H9 (cell line): Measurements from ENCODE around the gene SUSD2. TPM values are rescaled to one million over a fixed set of nuclear protein-coding genes. Genes with fewer than 3 reads are reported as not detected.

Experiments used
- DNase-seq: peaks from one replicate; pipeline ENCODE4 v3.0.0-alpha.2; 2017
- H2AFZ ChIP-seq: one replicate; pipeline ENCODE4 v1.6.1; 2013; ENCODE audit warnings: mild to moderate bottlenecking, low read length, control low read depth, moderate library complexity
- H2AK5ac ChIP-seq: 2 replicates; pipeline ENCODE4 v1.6.1; 2013; ENCODE audit warnings: low read length, control low read depth, mixed read lengths; ENCODE audit not compliant: insufficient read length
- H2BK120ac ChIP-seq: one replicate; pipeline ENCODE4 v1.6.1; 2013; ENCODE audit warnings: low read depth, mild to moderate bottlenecking, low read length, control low read depth, inconsistent platforms; ENCODE audit not compliant: poor library complexity, severe bottlenecking
- H2BK12ac ChIP-seq: 2 replicates; pipeline ENCODE4 v1.6.1; 2013; ENCODE audit warnings: low read length, control low read depth, mixed read lengths, low read depth; ENCODE audit not compliant: insufficient read length
- H2BK15ac ChIP-seq: 2 replicates; pipeline ENCODE4 v1.6.1; 2013; ENCODE audit warnings: low read depth, low read length, control low read depth
- H2BK20ac ChIP-seq: one replicate; pipeline ENCODE4 v1.6.1; 2013; ENCODE audit warnings: low read depth, mild to moderate bottlenecking, low read length, control low read depth, inconsistent platforms; ENCODE audit not compliant: poor library complexity, severe bottlenecking
- H2BK5ac ChIP-seq: 2 replicates; pipeline ENCODE4 v1.6.1; 2013; ENCODE audit warnings: low read length, control low read depth, mixed read lengths; ENCODE audit not compliant: insufficient read length
- H3K14ac ChIP-seq: 2 replicates; pipeline ENCODE4 v1.6.1; 2013; ENCODE audit warnings: low read length, control low read depth; ENCODE audit not compliant: insufficient read depth
- H3K18ac ChIP-seq: 2 replicates; pipeline ENCODE4 v1.6.1; 2013; ENCODE audit warnings: low read depth, mild to moderate bottlenecking, mixed read lengths, low read length, control low read depth; ENCODE audit not compliant: insufficient read length
- H3K23ac ChIP-seq: 2 replicates; pipeline ENCODE4 v1.6.1; 2013; ENCODE audit warnings: low read length, control low read depth, mixed read lengths, low read depth; ENCODE audit not compliant: insufficient read length
- H3K23me2 ChIP-seq: 2 replicates; pipeline ENCODE4 v1.6.1; 2013; ENCODE audit warnings: low read depth, mild to moderate bottlenecking, mixed read lengths, low read length, control low read depth; ENCODE audit not compliant: insufficient read length, poor library complexity, severe bottlenecking
- H3K27ac ChIP-seq: 2 replicates; pipeline ENCODE4 v1.5.1; 2013; ENCODE audit warnings: low read length, control low read depth, mixed read lengths, low read depth; ENCODE audit not compliant: insufficient read length
- H3K27me3 ChIP-seq: 2 replicates; pipeline ENCODE4 v1.6.1; 2013; ENCODE audit warnings: low read length, control low read depth, inconsistent platforms; ENCODE audit not compliant: insufficient read depth
- H3K4ac ChIP-seq: 2 replicates; pipeline ENCODE4 v1.6.1; 2013; ENCODE audit warnings: low read depth, mild to moderate bottlenecking, control low read depth, inconsistent platforms, low read length, moderate library complexity
- H3K4me1 ChIP-seq: 2 replicates; pipeline ENCODE4 v1.6.1; 2013; ENCODE audit warnings: low read length, control low read depth, inconsistent platforms; ENCODE audit not compliant: insufficient read depth
- H3K4me2 ChIP-seq: 2 replicates; pipeline ENCODE4 v1.6.1; 2013; ENCODE audit warnings: low read length, control low read depth, mixed read lengths; ENCODE audit not compliant: insufficient read length, insufficient read depth
- H3K56ac ChIP-seq: 2 replicates; pipeline ENCODE4 v1.6.1; 2013; ENCODE audit warnings: low read depth, mild to moderate bottlenecking, mixed read lengths, low read length, control low read depth; ENCODE audit not compliant: insufficient read length
- H3K79me1 ChIP-seq: 2 replicates; pipeline ENCODE4 v1.6.1; 2013; ENCODE audit warnings: low read depth, mild to moderate bottlenecking, moderate library complexity, low read length, control low read depth, inconsistent platforms; ENCODE audit not compliant: insufficient read depth, poor library complexity, severe bottlenecking
- H3K79me2 ChIP-seq: 2 replicates; pipeline ENCODE4 v1.6.1; 2013; ENCODE audit warnings: low read length, control low read depth, inconsistent platforms; ENCODE audit not compliant: insufficient read depth
- H3K9ac ChIP-seq: 2 replicates; pipeline ENCODE4 v1.6.1; 2013; ENCODE audit warnings: low read length, control low read depth, mixed read lengths; ENCODE audit not compliant: insufficient read length; ENCODE audit errors: extremely low read depth
- H3K9me3 ChIP-seq: one replicate; pipeline ENCODE4 v1.6.1; 2013; ENCODE audit warnings: low read depth, low read length, inconsistent platforms; ENCODE audit not compliant: control insufficient read depth
- H3T11ph ChIP-seq: one replicate; pipeline ENCODE4 v1.6.1; 2013; ENCODE audit warnings: mild to moderate bottlenecking, low read length, control low read depth, inconsistent platforms
- H4K20me1 ChIP-seq: one replicate; pipeline ENCODE4 v1.6.1; 2013; ENCODE audit not compliant: control insufficient read depth, insufficient read length, insufficient read depth
- H4K5ac ChIP-seq: 2 replicates; pipeline ENCODE4 v1.6.1; 2013; ENCODE audit warnings: low read depth, mild to moderate bottlenecking, mixed read lengths, low read length, control low read depth; ENCODE audit not compliant: insufficient read length
- H4K8ac ChIP-seq: replicated peaks from 2 replicates; pipeline ENCODE4 v1.6.1; 2013; ENCODE audit warnings: low read length, control low read depth, mixed read lengths, low read depth; ENCODE audit not compliant: insufficient read length
- H4K91ac ChIP-seq: 2 replicates; pipeline ENCODE4 v1.6.1; 2013; ENCODE audit warnings: low read depth, mild to moderate bottlenecking, moderate library complexity, mixed read lengths, low read length, control low read depth; ENCODE audit not compliant: insufficient read length
- H3K27ac Mint-ChIP-seq, 3 experiments: 2 replicates in 2 of 3; 3 replicates in 1 of 3; pipeline ENCODE4 v1.8.0; 2020 to 2021; ENCODE audit warnings: mixed read lengths in 3 of 3, mild to moderate bottlenecking in 1 of 3, moderate library complexity in 1 of 3
- H3K27me3 Mint-ChIP-seq: 2 replicates; pipeline ENCODE4 v1.8.0; 2021; ENCODE audit warnings: low read depth, mild to moderate bottlenecking, moderate library complexity, mixed read lengths
- H3K36me3 Mint-ChIP-seq, 3 experiments: 2 replicates in 2 of 3; 3 replicates in 1 of 3; pipeline ENCODE4 v1.8.0; 2020 to 2021; ENCODE audit warnings: low read depth in 3 of 3, mixed read lengths in 3 of 3; ENCODE audit not compliant: insufficient read depth in 1 of 3
- H3K4me1 Mint-ChIP-seq, 2 experiments: 2 replicates each; pipeline ENCODE4 v1.8.0; 2020; ENCODE audit warnings: mixed read lengths in 2 of 2
- H3K4me3 Mint-ChIP-seq, 2 experiments: 2 replicates in 1 of 2; 3 replicates in 1 of 2; pipeline ENCODE4 v1.8.0; 2020 to 2021; ENCODE audit warnings: mild to moderate bottlenecking in 2 of 2, mixed read lengths in 2 of 2, moderate library complexity in 1 of 2
- H3K9me3 Mint-ChIP-seq, 2 experiments: 2 replicates in 1 of 2; 3 replicates in 1 of 2; pipeline ENCODE4 v1.8.0; 2020; ENCODE audit warnings: mild to moderate bottlenecking in 2 of 2, mixed read lengths in 2 of 2, moderate library complexity in 1 of 2
- CTCF ChIP-seq: fragments of 200-600 bp; sonication (generic); conservative IDR thresholded peaks from 3 replicates; pipeline ENCODE4 v1.8.0; 2021; ENCODE audit warnings: antibody characterized with exemption, mild to moderate bottlenecking
- WGBS: extraction: QIAGEN DNeasy Blood & Tissue Kit; methylation state at CpG from one replicate; pipeline ENCODE4 v1.1.7; 2013; ENCODE audit warnings: missing lambda C conversion rate, low lambda C conversion rate, mixed read lengths; ENCODE audit not compliant: insufficient read length; ENCODE audit errors: extremely low coverage; 5-methylcytosine and 5-hydroxymethylcytosine counted together
- total RNA-seq: library from RNA; stranded (reverse); gene quantifications from 2 replicates; pipeline ENCODE4 v1.2.1, GENCODE V29; 2021

The SUSD2 gene
- total RNA-seq, 1 experiment from 2014 or later = 4.2 TPM

DNA sequence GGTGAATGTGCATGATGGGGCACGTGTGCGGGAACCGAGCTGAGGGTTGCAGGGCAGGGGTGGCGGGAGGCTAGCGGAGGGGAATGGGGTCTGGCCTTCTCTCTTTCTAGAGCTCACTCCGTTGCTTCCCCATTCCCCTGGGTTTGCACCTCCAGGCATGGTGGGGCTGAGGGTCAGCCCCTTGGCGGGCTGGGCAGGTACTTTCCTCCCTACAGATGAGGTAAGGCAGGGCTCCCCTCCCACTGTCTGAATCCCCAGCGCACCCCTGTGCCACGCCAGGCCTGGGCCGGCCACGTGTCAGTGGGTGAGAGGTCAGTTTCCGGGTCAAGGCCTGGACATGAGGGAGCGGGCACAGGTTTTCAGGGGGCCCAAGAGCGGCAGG, 8.9 kb downstream of the SUSD2 start:
- DNase-seq = peak; percentile 24
- Mint-ChIP-seq H3K4me3 (no peak overlapping the region; a peak in 1 of 5 replicates), H3K9me3 (peaks cover 0 to 3% of the 10 kb centered on the region in 2 experiments; a peak in 1 of 5 replicates), H3K36me3 (no peaks in the 10 kb centered on the region), H3K27ac (peak overlapping the region in 2 of 3 experiments; percentile 49 to 82; a peak in 2 of 7 replicates), H3K27me3 (no peaks in the 10 kb centered on the region), H3K4me1 (peaks cover 4 to 13% of the 10 kb centered on the region in 2 experiments; a peak in 3 of 4 replicates)
- Histone ChIP-seq H3K14ac (no peak overlapping the region), H4K20me1 (no peaks in the 10 kb centered on the region), H3K56ac (no peak overlapping the region), H3K79me1 (no peaks in the 10 kb centered on the region), H2BK120ac (no peak overlapping the region), H3K79me2 (no peaks in the 10 kb centered on the region), H4K8ac (no peak overlapping the region), H3K23ac (no peak overlapping the region), H3K27me3 (no peaks in the 10 kb centered on the region), H3K4me1 (no peaks in the 10 kb centered on the region), H3K18ac (no peak overlapping the region), H3K4me2 (no peak overlapping the region), H2BK20ac (no peak overlapping the region), H2BK5ac (no peak overlapping the region), H3K27ac (no peak overlapping the region), H2AK5ac (no peak overlapping the region), H3T11ph (no peak overlapping the region), H3K4ac (no peak overlapping the region), H2BK12ac (no peak overlapping the region), H3K9me3 (no peaks in the 10 kb centered on the region), H4K5ac (no peak overlapping the region), H2BK15ac (no peak overlapping the region), H3K23me2 (no peaks in the 10 kb centered on the region), H2AFZ (no peak overlapping the region), H3K9ac (no peak overlapping the region), H4K91ac (no peak overlapping the region)
- no CpG with 5 or more reads among the region's 14 CpGs for WGBS
- no peak for TF ChIP-seq CTCF
